ENCODE results near the gene SLC23A2. TPM values are rescaled to one million over a fixed set of nuclear protein-coding genes. Genes with fewer than 3 reads are reported as not detected.

Gene SLC23A2
- polyA plus RNA-seq, 3 donors = 3.3 to 28.4 (median 6.4) TPM

DNA sequence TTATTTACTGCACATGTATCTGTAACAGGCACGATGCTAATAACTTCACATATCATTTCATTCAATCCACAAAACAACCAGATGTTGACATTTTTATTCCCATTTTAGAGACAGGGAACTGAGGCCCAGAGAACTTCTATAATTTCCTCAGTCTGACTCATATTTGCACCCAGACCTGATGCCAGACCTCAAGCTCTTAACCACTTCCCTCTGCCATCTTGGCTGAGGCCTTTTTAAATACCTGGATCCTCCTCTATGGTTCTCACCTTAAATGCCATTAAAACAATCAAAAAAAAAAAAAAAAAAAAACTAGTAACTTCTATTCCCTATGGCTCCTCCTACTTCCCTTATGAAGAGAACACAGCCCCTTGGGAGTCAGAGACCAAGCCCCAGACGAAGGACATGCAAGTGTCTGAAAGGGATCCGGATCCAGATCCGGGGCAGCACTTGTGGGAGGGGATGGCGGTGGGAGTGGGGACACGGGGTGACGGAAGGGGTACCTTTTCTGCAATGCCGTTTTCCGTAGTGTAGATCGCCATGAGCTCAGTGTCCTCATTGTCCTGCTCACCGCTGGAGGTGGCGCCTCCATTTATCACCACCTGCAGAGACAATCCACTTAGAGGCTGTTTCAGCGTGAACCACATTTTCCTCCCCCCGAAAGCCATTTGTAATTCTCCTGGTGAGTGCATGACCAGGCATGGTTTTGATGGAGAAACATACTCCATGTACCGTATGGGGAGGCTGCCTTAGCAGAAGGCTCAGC lies 88.7 kb downstream of the SLC23A2 start:
- no peaks in the 10 kb centered on the region for H3K9me3 Mint-ChIP-seq
- H3K4me1 Mint-ChIP-seq = no peaks in the 10 kb centered on the region
- H3K27me3 Mint-ChIP-seq (ENCODE audit: low read depth in 3 of 3) = no peaks in the 10 kb centered on the region
- WGBS (ENCODE audit: insufficient coverage) = 100% methylated on average over 3 of the region's 15 CpGs
- Histone ChIP-seq H4K20me1 (ENCODE audit: insufficient read depth, low read length) (peaks cover 48% of the 10 kb centered on the region), H3K27ac (ENCODE audit: low read depth in 1 of 2, low read length in 2 of 2) (no peak overlapping the region), H3K36me3 (replicated peaks in 1 of 2; ENCODE audit: control insufficient read depth in 1 of 2, insufficient read depth in 2 of 2, low read length in 2 of 2) (peaks cover 13 to 61% of the 10 kb centered on the region in 2 donors), H3K9me3 (replicated peaks in 1 of 2; ENCODE audit: control insufficient read depth in 1 of 2, insufficient read depth in 1 of 2, low read length in 2 of 2) (no peaks in the 10 kb centered on the region), H3K4me2 (replicated peaks; ENCODE audit: extremely low read depth, low read length, poor library complexity, severe bottlenecking) (no peak overlapping the region), H2AFZ (ENCODE audit: insufficient read depth, low read depth, low read length, poor library complexity, severe bottlenecking) (no peak overlapping the region), H3K9ac (ENCODE audit: insufficient read depth, low read length, poor library complexity, severe bottlenecking) (no peak overlapping the region), H3K4me3 (replicated peaks in 1 of 3; ENCODE audit: low read depth in 2 of 3, low read length in 3 of 3) (no peak overlapping the region), H3K79me2 (ENCODE audit: insufficient read depth, low read length) (peaks cover 6% of the 10 kb centered on the region), H3K27me3 (ENCODE audit: control insufficient read depth in 2 of 2, insufficient read depth in 2 of 2, low read length in 2 of 2) (no peaks in the 10 kb centered on the region), H3K4me1 (ENCODE audit: control insufficient read depth in 1 of 2, insufficient read depth in 2 of 2, low read length in 2 of 2) (no peaks in the 10 kb centered on the region)
- DNase-seq = no peak
- TF ChIP-seq, protein P1, sequence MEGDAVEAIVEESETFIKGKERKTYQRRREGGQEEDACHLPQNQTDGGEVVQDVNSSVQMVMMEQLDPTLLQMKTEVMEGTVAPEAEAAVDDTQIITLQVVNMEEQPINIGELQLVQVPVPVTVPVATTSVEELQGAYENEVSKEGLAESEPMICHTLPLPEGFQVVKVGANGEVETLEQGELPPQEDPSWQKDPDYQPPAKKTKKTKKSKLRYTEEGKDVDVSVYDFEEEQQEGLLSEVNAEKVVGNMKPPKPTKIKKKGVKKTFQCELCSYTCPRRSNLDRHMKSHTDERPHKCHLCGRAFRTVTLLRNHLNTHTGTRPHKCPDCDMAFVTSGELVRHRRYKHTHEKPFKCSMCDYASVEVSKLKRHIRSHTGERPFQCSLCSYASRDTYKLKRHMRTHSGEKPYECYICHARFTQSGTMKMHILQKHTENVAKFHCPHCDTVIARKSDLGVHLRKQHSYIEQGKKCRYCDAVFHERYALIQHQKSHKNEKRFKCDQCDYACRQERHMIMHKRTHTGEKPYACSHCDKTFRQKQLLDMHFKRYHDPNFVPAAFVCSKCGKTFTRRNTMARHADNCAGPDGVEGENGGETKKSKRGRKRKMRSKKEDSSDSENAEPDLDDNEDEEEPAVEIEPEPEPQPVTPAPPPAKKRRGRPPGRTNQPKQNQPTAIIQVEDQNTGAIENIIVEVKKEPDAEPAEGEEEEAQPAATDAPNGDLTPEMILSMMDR (IDR thresholded peaks at IDR 0.05) = no peak
- H3K36me3 Mint-ChIP-seq = peaks cover 36 to 60% of the 10 kb centered on the region in 2 donors
- intact Hi-C loops (cut with micrococcal nuclease) = no loop called here
- peak overlapping the region in 1 of 7 donors; percentile 60 for H3K27ac Mint-ChIP-seq
- H3K4me3 Mint-ChIP-seq = no peak overlapping the region

DNA sequence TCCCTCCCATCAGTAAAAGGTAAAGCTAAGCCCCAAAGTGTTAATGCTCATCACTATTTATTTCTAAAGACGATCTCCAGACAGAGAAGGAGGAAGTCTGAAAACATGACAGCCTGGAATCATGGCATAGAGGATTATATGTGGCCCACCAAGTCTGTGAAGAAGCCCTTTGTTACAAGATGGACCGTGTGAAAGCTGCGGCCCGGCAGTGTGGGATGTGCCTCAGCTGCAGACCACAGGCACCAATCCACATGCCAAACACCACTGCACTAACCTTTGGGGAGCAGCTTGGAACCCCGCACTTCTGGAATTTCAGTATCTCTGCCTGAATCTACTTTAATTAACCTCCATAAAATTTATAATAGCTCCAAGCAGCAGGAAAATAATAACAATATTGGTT lies 90.4 kb downstream of the SLC23A2 start:
- Histone ChIP-seq H3K79me2 (ENCODE audit: insufficient read depth, low read length) (peaks cover 6% of the 10 kb centered on the region), H3K9ac (ENCODE audit: insufficient read depth, low read length, poor library complexity, severe bottlenecking) (no peak overlapping the region), H3K4me2 (replicated peaks; ENCODE audit: extremely low read depth, low read length, poor library complexity, severe bottlenecking) (no peak overlapping the region), H3K27ac (ENCODE audit: low read depth in 1 of 2, low read length in 2 of 2) (no peak overlapping the region), H4K20me1 (ENCODE audit: insufficient read depth, low read length) (peaks cover 39% of the 10 kb centered on the region), H2AFZ (ENCODE audit: insufficient read depth, low read depth, low read length, poor library complexity, severe bottlenecking) (no peak overlapping the region), H3K4me1 (ENCODE audit: control insufficient read depth in 1 of 2, insufficient read depth in 2 of 2, low read length in 2 of 2) (no peaks in the 10 kb centered on the region), H3K36me3 (replicated peaks in 1 of 2; ENCODE audit: control insufficient read depth in 1 of 2, insufficient read depth in 2 of 2, low read length in 2 of 2) (peaks cover 13 to 56% of the 10 kb centered on the region in 2 donors), H3K9me3 (replicated peaks in 1 of 2; ENCODE audit: control insufficient read depth in 1 of 2, insufficient read depth in 1 of 2, low read length in 2 of 2) (no peaks in the 10 kb centered on the region), H3K27me3 (ENCODE audit: control insufficient read depth in 2 of 2, insufficient read depth in 2 of 2, low read length in 2 of 2) (no peaks in the 10 kb centered on the region), H3K4me3 (replicated peaks in 1 of 3; ENCODE audit: low read depth in 2 of 3, low read length in 3 of 3) (no peak overlapping the region)
- Mint-ChIP-seq H3K9me3 (no peaks in the 10 kb centered on the region), H3K27ac (peak overlapping the region in 1 of 7 donors; percentile 58), H3K36me3 (peaks cover 33 to 63% of the 10 kb centered on the region in 2 donors), H3K27me3 (ENCODE audit: low read depth in 3 of 3) (no peaks in the 10 kb centered on the region), H3K4me1 (no peaks in the 10 kb centered on the region), H3K4me3 (no peak overlapping the region)
- intact Hi-C loops (cut with micrococcal nuclease) = no loop called here
- WGBS (ENCODE audit: insufficient coverage) = 94% methylated on average over 3 of the region's 5 CpGs
- TF ChIP-seq, protein P1 (IDR thresholded peaks at IDR 0.05) = no peak
- no peak for DNase-seq
